GM18951 (cell line): Measurements from ENCODE around the gene TBC1D9B.
A peak's percentile ranks its signal among the peaks of the same experiment; 100 is the strongest.

Source experiments
- POLR2A ChIP-seq: IDR thresholded peaks from 4 replicates; pipeline ENCODE4 v1.6.1; 2011; ENCODE audit warnings: mild to moderate bottlenecking; ENCODE audit not compliant: insufficient read length, insufficient read depth; ENCODE audit errors: extremely low read depth
- in situ Hi-C: fragments of 300-500 bp; cut with MboI; formaldehyde crosslinking; loops from one replicate; pipeline ENCODE4 v1.12.0; 2022; ENCODE audit warnings: low sequenced_read_pairs, mixed read lengths, inconsistent platforms; ENCODE audit not compliant: unreplicated experiment

The TBC1D9B gene

GRCh38 chr5:179907556-179908324 lies at the start of gene TBC1D9B:
TSS of gene TBC1D9B (minus strand) at chr5:179907897. CDS start at chr5:179907821, 76 bp downstream.
- in situ Hi-C loops: no loop called here
- TF ChIP-seq POLR2A: peak; percentile 83

- in situ Hi-C loops: no loop called here
- no peak for TF ChIP-seq POLR2A
These were observed 47.9 kb upstream of the TBC1D9B start for GRCh38 chr5:179955630-179956029.

GRCh38 chr5:179955062-179955461 lies 47.4 kb upstream of the TBC1D9B start:
- TF ChIP-seq POLR2A: no peak
- in situ Hi-C loops: no loop called here

- no peak for TF ChIP-seq POLR2A
- in situ Hi-C loops: no loop called here
These were observed 46.7 kb upstream of the TBC1D9B start for GRCh38 chr5:179954434-179954833.

- no peak for TF ChIP-seq POLR2A
- in situ Hi-C loops: no loop called here
These were observed 46.3 kb upstream of the TBC1D9B start for GRCh38 chr5:179953987-179954386.

- no peak for TF ChIP-seq POLR2A
- in situ Hi-C loops: no loop called here
These were observed 29.4 kb upstream of the TBC1D9B start for GRCh38 chr5:179936976-179937681.

- no peak for TF ChIP-seq POLR2A
- in situ Hi-C loops: no loop called here
These were observed 23.2 kb upstream of the TBC1D9B start for GRCh38 chr5:179930788-179931473.

GRCh38 chr5:179927824-179928223 lies 20.1 kb upstream of the TBC1D9B start:
- in situ Hi-C loops: no loop called here
- no peak for TF ChIP-seq POLR2A

- no peak for TF ChIP-seq POLR2A
These were observed 19.0 kb upstream of the TBC1D9B start for GRCh38 chr5:179926657-179927056.

GRCh38 chr5:179923436-179923835 lies 15.7 kb upstream of the TBC1D9B start:
- no peak for TF ChIP-seq POLR2A

More at GRCh38 chr5:179926657-179927056, 19.0 kb upstream of the TBC1D9B start:
- in situ Hi-C loops: no loop called here

GRCh38 chr5:179920175-179920574 lies 12.5 kb upstream of the TBC1D9B start:
- in situ Hi-C loops: no loop called here
- no peak for TF ChIP-seq POLR2A

More at GRCh38 chr5:179923436-179923835, 15.7 kb upstream of the TBC1D9B start:
- in situ Hi-C loops: no loop called here

GRCh38 chr5:179919487-179920060 lies 11.9 kb upstream of the TBC1D9B start:
- TF ChIP-seq POLR2A: no peak
- in situ Hi-C loops: no loop called here
